Large intestine (tissue), 3 donors: Measurements from ENCODE around the gene HIBADH. TPM values are rescaled to one million over a fixed set of nuclear protein-coding genes. Genes with fewer than 3 reads are reported as not detected.

Experiments
- DNase-seq, 2 donors: peaks; one replicate each; pipeline versions ENCODE4 v3.0.0 to v3.0.0-alpha.2; 2013
- H3K27ac ChIP-seq: one replicate; pipeline ENCODE4 v1.5.1; 2013; ENCODE audit warnings: low read length
- H3K27me3 ChIP-seq: 2 replicates; pipeline ENCODE4 v1.6.1; 2013; ENCODE audit warnings: low read length; ENCODE audit not compliant: control insufficient read depth, insufficient read depth
- H3K36me3 ChIP-seq: 2 replicates; pipeline ENCODE4 v1.6.1; 2013; ENCODE audit warnings: low read length; ENCODE audit not compliant: control insufficient read depth, insufficient read depth
- H3K4me1 ChIP-seq: one replicate; pipeline ENCODE4 v1.6.1; 2013; ENCODE audit warnings: low read length; ENCODE audit not compliant: control insufficient read depth, insufficient read depth
- H3K4me3 ChIP-seq: one replicate; pipeline ENCODE4 v1.5.1; 2013; ENCODE audit warnings: low read length
- H3K9me3 ChIP-seq: one replicate; pipeline ENCODE4 v1.6.1; 2013; ENCODE audit warnings: mild to moderate bottlenecking, low read depth, low read length, moderate library complexity; ENCODE audit not compliant: control insufficient read depth
- WGBS: methylation state at CpG from one replicate; pipeline ENCODE4 v1.1.5; 2013; ENCODE audit warnings: low lambda C conversion rate; ENCODE audit not compliant: insufficient coverage; 5-methylcytosine and 5-hydroxymethylcytosine counted together
- polyA plus RNA-seq: library from polyadenylated mRNA; unstranded; fragments of 120-200 nt; gene quantifications from one replicate; pipeline ENCODE4 v1.2.1, GENCODE V29; 2013

Gene HIBADH
- polyA plus RNA-seq, 1 donor: 54.2 TPM

GRCh38 chr7:27661811-27662489, 733 bp downstream of the HIBADH start:
- Histone ChIP-seq H3K27ac (peak overlapping the region; percentile 95), H3K27me3 (no peaks in the 10 kb centered on the region), H3K36me3 (peaks cover 6% of the 10 kb centered on the region), H3K4me3 (peak overlapping the region; percentile 96), H3K9me3 (no peaks in the 10 kb centered on the region), H3K4me1 (peaks cover 4% of the 10 kb centered on the region)
- peak; percentile 33 to 74 for DNase-seq
- no CpG with 5 or more reads among the region's 18 CpGs for WGBS

- H3K9me3 ChIP-seq: no peaks in the 10 kb centered on the region
- no peak overlapping the region for H3K27ac ChIP-seq
- no CpG with 5 or more reads among the region's 2 CpGs for WGBS
- DNase-seq: no peak
- no peak overlapping the region for H3K4me3 ChIP-seq
- no peaks in the 10 kb centered on the region for H3K4me1 ChIP-seq
- peaks cover 8% of the 10 kb centered on the region for H3K36me3 ChIP-seq
- no peaks in the 10 kb centered on the region for H3K27me3 ChIP-seq
Measured at GRCh38 chr7:27656724-27657123, 6.0 kb downstream of the HIBADH start.

GRCh38 chr7:27655184-27655583, 7.5 kb downstream of the HIBADH start:
- H3K9me3 ChIP-seq: no peaks in the 10 kb centered on the region
- H3K27ac ChIP-seq: no peak overlapping the region
- H3K4me1 ChIP-seq: no peaks in the 10 kb centered on the region
- peaks cover 8% of the 10 kb centered on the region for H3K36me3 ChIP-seq
- no peak overlapping the region for H3K4me3 ChIP-seq
- WGBS: 83% methylated on average over 1 of the region's 1 CpG
- no peak for DNase-seq
- no peaks in the 10 kb centered on the region for H3K27me3 ChIP-seq

- Histone ChIP-seq H3K27me3 (no peaks in the 10 kb centered on the region), H3K27ac (no peak overlapping the region), H3K36me3 (peaks cover 10% of the 10 kb centered on the region), H3K9me3 (no peaks in the 10 kb centered on the region), H3K4me1 (no peaks in the 10 kb centered on the region), H3K4me3 (no peak overlapping the region)
- DNase-seq: no peak
- WGBS: no CpG with 5 or more reads among the region's 6 CpGs
Measured at GRCh38 chr7:27652518-27652917, 10.2 kb downstream of the HIBADH start.

GRCh38 chr7:27651702-27652101, 11.0 kb downstream of the HIBADH start:
- Histone ChIP-seq H3K4me3 (no peak overlapping the region), H3K9me3 (no peaks in the 10 kb centered on the region), H3K27me3 (no peaks in the 10 kb centered on the region), H3K4me1 (no peaks in the 10 kb centered on the region), H3K27ac (no peak overlapping the region), H3K36me3 (peaks cover 15% of the 10 kb centered on the region)
- DNase-seq: no peak

GRCh38 chr7:27650283-27650682, 12.4 kb downstream of the HIBADH start:
- H3K27ac ChIP-seq: no peak overlapping the region

GRCh38 chr7:27647489-27647888, 15.2 kb downstream of the HIBADH start:
- WGBS: no CpG with 5 or more reads among the region's 1 CpG
- Histone ChIP-seq H3K36me3 (peaks cover 21% of the 10 kb centered on the region), H3K4me1 (no peaks in the 10 kb centered on the region), H3K27me3 (no peaks in the 10 kb centered on the region), H3K27ac (no peak overlapping the region), H3K9me3 (no peaks in the 10 kb centered on the region), H3K4me3 (no peak overlapping the region)
- DNase-seq: no peak

More at GRCh38 chr7:27650283-27650682, 12.4 kb downstream of the HIBADH start:
- no peaks in the 10 kb centered on the region for H3K27me3 ChIP-seq
- no CpG with 5 or more reads among the region's 4 CpGs for WGBS
- no peak for DNase-seq
- no peaks in the 10 kb centered on the region for H3K9me3 ChIP-seq
- H3K4me1 ChIP-seq: no peaks in the 10 kb centered on the region
- peaks cover 17% of the 10 kb centered on the region for H3K36me3 ChIP-seq
- H3K4me3 ChIP-seq: no peak overlapping the region

GRCh38 chr7:27647046-27647445, 15.6 kb downstream of the HIBADH start:
- Histone ChIP-seq H3K36me3 (peaks cover 21% of the 10 kb centered on the region), H3K9me3 (no peaks in the 10 kb centered on the region), H3K4me3 (no peak overlapping the region), H3K4me1 (no peaks in the 10 kb centered on the region), H3K27ac (no peak overlapping the region), H3K27me3 (no peaks in the 10 kb centered on the region)
- DNase-seq: no peak
- 83% methylated on average over 1 of the region's 9 CpGs for WGBS

- Histone ChIP-seq H3K9me3 (no peaks in the 10 kb centered on the region), H3K36me3 (peaks cover 15% of the 10 kb centered on the region), H3K4me3 (no peak overlapping the region), H3K4me1 (peaks cover 8% of the 10 kb centered on the region), H3K27me3 (no peaks in the 10 kb centered on the region), H3K27ac (no peak overlapping the region)
- no peak for DNase-seq
- WGBS: no CpG with 5 or more reads among the region's 2 CpGs
Measured at GRCh38 chr7:27642271-27642670, 20.4 kb downstream of the HIBADH start.

- peak overlapping the region; percentile 47 for H3K27ac ChIP-seq
- no peak overlapping the region for H3K4me3 ChIP-seq
- WGBS: 50% methylated on average over 1 of the region's 4 CpGs
- peaks cover 8% of the 10 kb centered on the region for H3K4me1 ChIP-seq
- DNase-seq: peak; percentile 20 to 72
- peaks cover 11% of the 10 kb centered on the region for H3K36me3 ChIP-seq
- no peaks in the 10 kb centered on the region for H3K27me3 ChIP-seq
- no peaks in the 10 kb centered on the region for H3K9me3 ChIP-seq
Measured at GRCh38 chr7:27641581-27642230, 21.0 kb downstream of the HIBADH start.
